ENCODE measurements around the gene CDH4. TPM values are rescaled to one million over a fixed set of nuclear protein-coding genes. Genes with fewer than 3 reads are reported as not detected.

The CDH4 gene
- total RNA-seq, 1 experiment from 2014 or later: not detected

DNA sequence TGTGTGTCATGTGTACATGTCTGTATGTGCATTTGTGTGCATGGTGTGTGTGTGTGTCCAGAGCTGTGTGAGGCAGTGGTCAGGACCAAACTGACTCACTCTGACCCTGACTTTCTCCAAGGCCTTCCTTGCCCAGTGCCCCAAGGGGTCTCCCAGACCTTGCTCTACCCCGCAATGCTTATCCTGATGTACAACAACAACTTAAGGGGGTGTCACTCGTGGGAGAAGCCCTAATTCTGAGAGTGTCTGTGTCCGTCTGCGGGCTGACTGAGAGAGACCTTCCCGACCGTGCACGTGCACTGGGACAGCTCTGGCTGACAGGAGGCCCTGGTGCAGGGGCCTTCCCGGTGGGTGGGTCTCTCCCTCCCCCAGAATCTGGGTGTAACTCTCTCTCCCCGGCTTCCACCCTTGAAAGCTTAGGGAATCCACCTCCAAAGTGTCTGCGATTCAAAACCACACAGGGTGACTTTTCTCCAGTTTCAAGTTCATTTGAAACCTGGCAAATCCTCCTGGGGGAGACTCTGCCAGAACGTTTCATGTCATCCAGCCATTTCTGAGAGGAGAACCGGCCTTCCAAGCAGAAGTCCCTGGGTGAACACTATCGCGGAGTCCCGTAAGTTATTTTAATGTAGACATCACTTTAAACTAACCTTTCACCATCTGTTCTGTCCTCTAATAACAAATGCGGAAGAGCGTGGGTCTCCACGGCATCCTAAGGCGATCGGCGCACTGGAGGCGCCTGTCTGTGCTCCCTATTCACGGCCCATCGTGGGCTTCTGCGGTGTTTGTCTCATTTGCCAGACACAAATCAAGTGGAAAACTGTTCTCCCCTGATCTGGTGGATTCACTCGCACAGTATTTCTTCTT lies 588.1 kb downstream of the CDH4 start:
- no peak overlapping the region for H3K27ac ChIP-seq (ENCODE audit: low read length)
- no peaks in the 10 kb centered on the region for H3K36me3 ChIP-seq (ENCODE audit: control insufficient read depth, insufficient read depth, low read length)
- DNase-seq (ENCODE audit: low read depth, low spot score): no peak
- H3K9me3 ChIP-seq (ENCODE audit: control insufficient read depth, insufficient read depth, low read depth, low read length): no peaks in the 10 kb centered on the region
- no TSS peak for BruUV-seq (replicated peaks)
- peaks cover 4% of the 10 kb centered on the region; the same call in 1 of the 2 replicates for H3K27me3 ChIP-seq (ENCODE audit: control insufficient read depth, insufficient read depth, low read length)
- ATAC-seq: no peak
- no peaks in the 10 kb centered on the region for H3K4me1 ChIP-seq (ENCODE audit: control insufficient read depth, insufficient read depth, low read length)
- intact Hi-C loops (cut with micrococcal nuclease; ENCODE audit: unreplicated experiment) (no loop called here), in situ Hi-C loops (cut with HindIII; ENCODE audit: low pct_unique_long_range_greater_than_20kb, low sequenced_read_pairs) (no loop called here)
- ChIA-PET CTCF (no interaction called here), POLR2A (no interaction called here)
- no peak overlapping the region for H3K4me3 ChIP-seq (ENCODE audit: low read depth in 2 of 2, low read length in 2 of 2)
- TF ChIP-seq POLR2AphosphoS5 (IDR thresholded peaks at IDR 0.05; ENCODE audit: low read depth, low read length) (no peak), TCF7L2 (IDR thresholded peaks at IDR 0.05; ENCODE audit: low read depth, low read length) (no peak), CTCF (IDR thresholded peaks at IDR 0.05) (no peak), SIN3A (IDR thresholded peaks at IDR 0.05; ENCODE audit: borderline replicate concordance, insufficient read depth, low read depth, low read length) (no peak)
- TF ChIP-seq, protein P1, sequence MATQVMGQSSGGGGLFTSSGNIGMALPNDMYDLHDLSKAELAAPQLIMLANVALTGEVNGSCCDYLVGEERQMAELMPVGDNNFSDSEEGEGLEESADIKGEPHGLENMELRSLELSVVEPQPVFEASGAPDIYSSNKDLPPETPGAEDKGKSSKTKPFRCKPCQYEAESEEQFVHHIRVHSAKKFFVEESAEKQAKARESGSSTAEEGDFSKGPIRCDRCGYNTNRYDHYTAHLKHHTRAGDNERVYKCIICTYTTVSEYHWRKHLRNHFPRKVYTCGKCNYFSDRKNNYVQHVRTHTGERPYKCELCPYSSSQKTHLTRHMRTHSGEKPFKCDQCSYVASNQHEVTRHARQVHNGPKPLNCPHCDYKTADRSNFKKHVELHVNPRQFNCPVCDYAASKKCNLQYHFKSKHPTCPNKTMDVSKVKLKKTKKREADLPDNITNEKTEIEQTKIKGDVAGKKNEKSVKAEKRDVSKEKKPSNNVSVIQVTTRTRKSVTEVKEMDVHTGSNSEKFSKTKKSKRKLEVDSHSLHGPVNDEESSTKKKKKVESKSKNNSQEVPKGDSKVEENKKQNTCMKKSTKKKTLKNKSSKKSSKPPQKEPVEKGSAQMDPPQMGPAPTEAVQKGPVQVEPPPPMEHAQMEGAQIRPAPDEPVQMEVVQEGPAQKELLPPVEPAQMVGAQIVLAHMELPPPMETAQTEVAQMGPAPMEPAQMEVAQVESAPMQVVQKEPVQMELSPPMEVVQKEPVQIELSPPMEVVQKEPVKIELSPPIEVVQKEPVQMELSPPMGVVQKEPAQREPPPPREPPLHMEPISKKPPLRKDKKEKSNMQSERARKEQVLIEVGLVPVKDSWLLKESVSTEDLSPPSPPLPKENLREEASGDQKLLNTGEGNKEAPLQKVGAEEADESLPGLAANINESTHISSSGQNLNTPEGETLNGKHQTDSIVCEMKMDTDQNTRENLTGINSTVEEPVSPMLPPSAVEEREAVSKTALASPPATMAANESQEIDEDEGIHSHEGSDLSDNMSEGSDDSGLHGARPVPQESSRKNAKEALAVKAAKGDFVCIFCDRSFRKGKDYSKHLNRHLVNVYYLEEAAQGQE (IDR thresholded peaks at IDR 0.05; ENCODE audit: insufficient read depth in 1 of 2, low read depth in 2 of 2, low read length in 1 of 2): no peak

GRCh38 chr20:61840779-61841455 lies 588.9 kb downstream of the CDH4 start:
- TF ChIP-seq, protein P1 (IDR thresholded peaks at IDR 0.05; ENCODE audit: insufficient read depth in 1 of 2, low read depth in 2 of 2, low read length in 1 of 2): no peak
- TF ChIP-seq SIN3A (IDR thresholded peaks at IDR 0.05; ENCODE audit: borderline replicate concordance, insufficient read depth, low read depth, low read length): no peak
- TF ChIP-seq TCF7L2 (IDR thresholded peaks at IDR 0.05; ENCODE audit: low read depth, low read length): no peak
- no peak for TF ChIP-seq CTCF (IDR thresholded peaks at IDR 0.05)
- TF ChIP-seq POLR2AphosphoS5 (IDR thresholded peaks at IDR 0.05; ENCODE audit: low read depth, low read length): no peak
- in situ Hi-C loops (cut with HindIII; ENCODE audit: low pct_unique_long_range_greater_than_20kb, low sequenced_read_pairs): no loop called here

More at GRCh38 chr20:61840779-61841455, 588.9 kb downstream of the CDH4 start:
- no peaks in the 10 kb centered on the region for H3K9me3 ChIP-seq (ENCODE audit: control insufficient read depth, insufficient read depth, low read depth, low read length)
- intact Hi-C loops (cut with micrococcal nuclease; ENCODE audit: unreplicated experiment): no loop called here
- peaks cover 4% of the 10 kb centered on the region; the same call in 1 of the 2 replicates for H3K27me3 ChIP-seq (ENCODE audit: control insufficient read depth, insufficient read depth, low read length)
- no peak overlapping the region for H3K4me3 ChIP-seq (ENCODE audit: low read depth in 2 of 2, low read length in 2 of 2)
- H3K36me3 ChIP-seq (ENCODE audit: control insufficient read depth, insufficient read depth, low read length): no peaks in the 10 kb centered on the region
- ChIA-PET CTCF (no interaction called here), POLR2A (no interaction called here)
- H3K4me1 ChIP-seq (ENCODE audit: control insufficient read depth, insufficient read depth, low read length): no peaks in the 10 kb centered on the region
- ATAC-seq (no peak), DNase-seq (ENCODE audit: low read depth, low spot score) (no peak)
- BruUV-seq (replicated peaks): no TSS peak
- H3K27ac ChIP-seq (ENCODE audit: low read length): no peak overlapping the region
